SW 1271 (cell line): ENCODE results near the gene FCHSD2.
"Not testable (repeated sequence)": the region's sequence is repeated elsewhere in the genome, so short reads cannot be mapped to it uniquely, and the experiment has no call there.

Source experiments
- DNase-seq, 2 experiments: peaks; one replicate each; lab custom pipeline; 2025; lab: John Stamatoyannopoulos, UW

Gene FCHSD2

DNA sequence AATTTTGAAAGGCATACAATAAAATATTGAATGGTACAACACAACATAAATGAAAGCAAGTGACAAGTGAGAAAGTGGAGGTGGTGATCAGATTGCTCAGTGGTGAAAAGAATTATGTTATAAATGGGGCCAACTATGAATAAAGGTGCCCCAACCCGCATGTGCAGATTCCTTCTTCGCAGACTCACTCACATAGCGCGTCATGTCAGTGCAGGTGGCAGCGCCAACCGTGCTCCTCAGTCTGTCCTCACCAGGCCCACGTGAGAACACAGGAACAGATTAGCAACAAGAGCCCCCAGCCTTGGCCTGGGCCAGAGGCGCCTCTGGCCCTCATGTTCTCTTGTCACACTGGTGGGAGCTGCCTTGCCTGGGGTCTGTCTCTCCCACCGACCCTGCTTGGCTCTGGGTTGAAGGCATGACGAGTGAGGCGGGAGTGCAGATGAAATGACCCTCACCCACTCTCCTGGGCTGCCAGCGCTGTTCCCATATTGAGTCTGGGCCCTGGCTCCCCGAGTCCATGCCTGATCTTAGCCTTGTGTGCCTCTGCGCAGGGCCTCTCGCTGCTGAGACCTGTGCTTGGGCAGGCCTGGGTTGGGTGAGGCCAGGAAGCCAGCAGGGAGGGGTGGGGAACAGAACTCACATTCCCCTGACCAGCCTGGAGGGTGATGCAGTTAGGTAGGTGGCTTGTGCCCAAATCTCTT is 321.5 kb downstream of the FCHSD2 start:
- no peak for DNase-seq

- DNase-seq = no peak
Measured at GRCh38 chr11:72818971-72819370, 323.1 kb downstream of the FCHSD2 start.

- no peak for DNase-seq
Measured at GRCh38 chr11:72817966-72818365, 324.2 kb downstream of the FCHSD2 start.

- DNase-seq = no peak
Measured at GRCh38 chr11:72816404-72816990, 325.6 kb downstream of the FCHSD2 start.

- DNase-seq = no peak
Measured at GRCh38 chr11:72815110-72815618, 327.0 kb downstream of the FCHSD2 start.

GRCh38 chr11:72814286-72815109 is 327.6 kb downstream of the FCHSD2 start, which contains the start of gene ATG16L2:
ATG16L2 (plus strand) TSS chr11:72814411; CDS start chr11:72814446, 35 bp downstream.
- peak; percentile 72 to 83 for DNase-seq

DNA sequence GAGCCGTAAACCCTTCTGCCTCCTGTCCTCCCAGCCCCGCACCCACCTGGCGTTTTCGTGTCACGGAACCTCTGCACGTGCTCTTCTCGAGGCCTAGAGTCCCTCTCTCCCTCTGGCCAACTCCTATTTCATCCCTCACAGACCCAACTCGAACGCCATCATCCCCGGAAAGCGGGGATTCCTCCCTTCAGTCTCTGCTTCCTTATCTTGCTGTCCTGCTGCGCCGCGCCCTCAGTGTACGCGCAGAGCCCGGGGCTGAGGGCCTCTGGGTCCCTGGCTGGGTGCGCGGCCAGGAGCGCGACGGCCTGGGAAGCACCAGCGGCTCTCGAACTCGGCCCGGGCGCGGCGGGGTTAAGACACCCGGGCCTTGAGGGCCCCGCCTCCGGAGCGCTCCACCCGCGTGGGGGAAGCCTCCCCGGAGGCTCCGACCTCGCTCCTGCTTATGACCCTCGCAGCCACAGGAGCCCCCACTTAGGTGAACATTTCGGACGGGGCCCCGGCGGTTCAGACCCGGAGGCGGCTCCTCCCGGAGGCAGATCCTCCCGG is 328.3 kb downstream of the FCHSD2 start:
- peak; percentile 59 to 83 for DNase-seq

DNA sequence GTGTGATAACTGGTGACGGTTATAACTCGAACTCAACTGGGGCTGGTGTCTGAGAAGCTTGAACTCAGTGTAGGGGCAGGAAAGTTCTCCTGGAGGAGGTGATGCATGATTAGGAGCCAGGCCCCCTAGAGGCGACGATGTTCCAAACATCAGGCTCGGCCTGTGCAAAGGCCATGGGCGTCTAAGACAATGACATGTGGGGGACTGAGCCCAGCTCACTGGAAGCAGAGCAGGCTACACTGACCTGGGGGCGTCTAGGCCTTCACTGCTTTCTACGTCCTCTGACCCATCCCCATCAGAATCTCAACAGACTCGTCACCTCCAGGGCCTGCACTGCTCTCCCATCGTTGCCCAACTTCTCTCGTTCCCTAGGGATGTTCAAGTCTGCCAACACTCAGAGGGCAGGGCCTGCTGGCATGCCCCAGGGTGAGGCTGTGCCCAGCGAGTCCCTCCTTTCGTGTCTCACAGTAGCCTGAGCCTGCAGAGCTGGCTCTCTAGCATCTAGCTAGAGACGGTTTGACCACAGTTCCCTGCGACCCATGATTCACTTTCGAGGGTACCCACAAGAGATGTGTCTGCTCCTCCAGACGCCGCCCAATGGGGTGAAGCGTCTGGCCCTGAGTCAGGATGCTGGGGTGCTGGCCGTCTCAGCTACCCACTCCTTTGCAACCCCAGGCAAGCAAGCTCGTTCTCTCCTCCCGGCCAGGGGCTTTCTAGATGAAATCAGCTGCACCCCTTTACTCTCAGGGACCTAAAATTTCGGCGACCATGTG is 329.0 kb downstream of the FCHSD2 start:
- DNase-seq = peak; percentile 60 to 86

DNA sequence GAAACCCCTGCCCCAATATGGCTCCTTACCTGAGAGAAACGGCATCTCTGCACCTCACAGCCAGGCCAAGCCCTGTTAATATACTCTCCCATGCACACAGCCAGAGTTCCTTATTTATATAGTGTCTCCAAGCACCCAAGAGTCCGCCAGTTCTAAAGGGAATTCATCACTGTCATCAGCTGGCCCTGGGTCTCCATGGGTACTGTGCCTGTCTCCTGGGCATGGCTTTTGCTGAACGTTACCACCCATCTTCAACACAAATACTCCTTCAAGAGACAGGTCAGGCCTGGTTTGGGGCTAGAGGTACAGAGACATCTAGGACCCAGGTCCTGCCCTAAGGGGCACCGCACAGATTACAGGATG is 329.5 kb downstream of the FCHSD2 start:
- DNase-seq = no peak

DNA sequence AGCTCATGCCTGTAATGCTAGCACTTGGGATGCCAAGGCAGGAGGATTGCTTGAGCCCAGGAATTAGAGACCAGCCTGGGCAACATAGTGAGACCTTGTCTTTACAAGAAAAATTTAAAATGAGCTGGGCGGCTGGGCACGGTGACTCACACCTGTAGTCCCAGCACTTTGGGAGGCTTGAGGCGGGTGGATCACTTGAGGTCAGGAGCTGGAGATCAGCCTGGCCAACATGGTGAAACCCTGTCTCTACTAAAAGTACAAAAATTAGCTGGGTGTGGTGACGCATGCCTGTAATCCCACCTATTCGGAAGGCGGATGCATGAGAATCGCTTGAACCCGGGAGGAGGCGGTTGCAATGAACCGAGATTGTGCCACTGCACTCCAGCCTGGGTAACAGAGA is 330.4 kb downstream of the FCHSD2 start:
- DNase-seq = not testable (repeated sequence)

GRCh38 chr11:72808331-72808798 is 333.8 kb downstream of the FCHSD2 start:
- DNase-seq = no peak

- DNase-seq = no peak
Measured at GRCh38 chr11:72807792-72808191, 334.3 kb downstream of the FCHSD2 start.

- DNase-seq = no peak
Measured at GRCh38 chr11:72807021-72807693, 335.0 kb downstream of the FCHSD2 start.

DNA sequence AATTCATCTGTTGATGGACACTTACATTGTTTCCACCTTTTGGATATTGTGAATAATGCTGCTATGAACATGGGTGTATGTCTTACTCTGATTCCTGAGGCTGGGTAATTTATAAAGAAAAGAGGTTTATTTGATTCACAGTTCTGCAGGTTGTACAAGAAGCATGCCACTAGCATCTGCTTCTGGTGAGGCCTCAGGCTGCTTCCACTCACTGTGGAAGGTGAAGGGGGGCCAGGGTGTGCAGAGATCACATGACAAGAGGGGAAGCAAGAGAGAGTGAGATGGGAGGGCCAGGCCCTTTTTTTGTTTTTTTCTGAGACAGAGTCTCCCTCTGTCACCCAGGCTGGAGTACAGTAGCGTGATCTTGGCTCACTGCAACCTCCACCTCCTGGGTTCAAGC is 335.7 kb downstream of the FCHSD2 start:
- not testable (repeated sequence) for DNase-seq

DNA sequence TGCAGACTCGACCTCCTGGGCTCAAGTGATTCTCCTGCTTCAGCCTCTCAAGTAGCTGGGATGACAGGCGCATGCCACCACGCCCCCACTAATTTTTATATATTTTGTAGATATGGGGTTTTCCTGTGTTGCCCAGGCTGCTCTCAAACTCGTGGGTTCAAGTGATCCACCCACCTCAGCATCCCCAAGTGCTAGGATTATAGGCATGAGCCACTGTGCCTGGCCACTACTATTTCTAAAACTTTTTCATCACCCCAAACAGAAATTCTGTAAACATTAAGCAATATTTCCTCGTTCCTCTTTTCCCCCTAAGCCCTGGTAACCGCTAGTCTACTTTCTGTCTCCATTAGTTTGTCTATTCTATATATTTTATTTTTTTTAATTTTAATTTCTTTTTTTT is 336.9 kb downstream of the FCHSD2 start:
- no peak for DNase-seq

DNA sequence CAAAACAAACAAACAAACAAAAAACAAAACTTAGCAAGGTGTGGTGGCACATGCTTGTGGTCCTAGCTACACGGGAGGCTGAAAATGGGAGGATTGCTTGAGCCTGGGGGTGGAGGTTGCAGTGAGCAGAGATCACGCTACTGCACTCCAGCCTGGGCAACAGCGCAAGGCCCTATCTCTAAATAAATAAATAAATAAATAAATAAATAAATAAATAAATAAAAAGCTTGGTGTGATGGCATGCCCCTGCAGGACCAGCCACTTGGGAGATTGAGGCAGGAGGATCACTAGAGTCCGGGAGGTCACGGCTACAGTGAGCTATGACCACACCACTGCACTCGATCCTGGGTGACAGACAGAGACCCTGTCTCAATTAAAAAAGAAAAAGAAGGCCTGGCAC is 339.3 kb downstream of the FCHSD2 start:
- no peak for DNase-seq

GRCh38 chr11:72799441-72799840 is 342.7 kb downstream of the FCHSD2 start:
- DNase-seq = no peak

DNA sequence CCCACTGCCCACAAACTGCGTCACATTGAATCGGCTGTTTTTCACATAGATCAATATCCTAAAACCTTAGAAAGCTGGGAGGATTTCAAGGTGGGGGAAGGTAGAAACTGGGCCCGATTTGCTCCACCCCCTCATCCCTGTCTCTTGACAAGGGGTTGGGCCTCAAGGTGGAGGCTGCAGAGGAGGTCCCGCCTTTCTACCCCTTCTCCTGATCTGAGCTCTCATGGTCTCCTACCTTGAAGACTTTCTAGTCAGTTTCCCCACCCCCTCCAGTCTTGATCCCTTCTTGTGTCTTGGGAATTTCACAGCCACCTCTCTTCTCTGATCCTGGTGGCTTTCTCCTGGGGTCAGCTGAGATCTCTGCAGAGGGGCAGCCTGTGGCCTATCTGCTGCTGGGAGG is 343.8 kb downstream of the FCHSD2 start:
- DNase-seq = no peak

DNA sequence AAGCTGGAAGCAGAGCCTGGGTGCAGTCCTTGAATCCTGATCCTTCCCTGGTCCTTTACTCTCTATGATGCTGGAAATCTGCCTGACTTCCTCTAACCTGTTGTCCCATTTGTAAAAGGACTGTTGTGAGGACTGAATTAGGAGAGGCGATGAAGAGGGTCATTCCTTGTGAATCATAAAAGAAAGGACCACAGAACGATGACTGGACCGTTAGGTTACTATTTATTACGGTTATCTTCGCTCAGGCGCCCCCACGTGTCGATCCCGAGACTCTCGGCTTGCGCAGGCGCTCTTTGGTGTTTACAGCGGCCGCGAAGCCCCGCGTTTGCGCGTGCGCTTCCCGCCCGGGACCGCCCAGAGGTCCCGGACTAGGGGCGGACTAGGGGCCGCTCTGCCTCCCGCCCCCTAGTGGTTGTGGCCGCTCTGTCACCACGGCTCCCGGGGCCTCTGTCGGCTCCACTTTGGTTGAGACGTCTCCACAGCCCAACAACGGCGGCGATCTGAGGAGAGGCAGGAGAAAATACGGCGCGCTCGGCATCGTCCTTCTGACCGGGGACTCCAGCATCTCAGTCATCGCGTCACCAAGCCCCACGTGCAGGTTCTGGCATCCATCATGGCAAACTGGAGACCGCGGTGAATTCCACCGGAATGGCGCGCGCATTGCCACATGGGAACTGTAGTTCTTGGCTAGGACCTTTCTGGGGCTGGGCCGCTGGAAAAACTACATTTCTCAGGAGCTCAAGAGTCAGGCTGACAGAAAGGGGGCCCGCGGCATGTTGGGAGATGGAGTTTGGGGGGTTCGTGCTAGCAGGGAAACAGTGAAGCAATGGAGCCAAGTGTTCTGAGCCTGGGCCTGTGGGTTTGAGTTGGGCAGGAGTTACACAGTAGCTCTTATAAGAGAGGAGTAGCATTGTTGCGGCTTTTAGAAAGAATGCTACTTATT is 348.4 kb downstream of the FCHSD2 start, which contains the start of gene STARD10:
STARD10 (minus strand) TSS at position 623 of the 943 bp plus-strand sequence. CDS start 12,866 bp downstream, outside the sequence.
- DNase-seq = peak; percentile 85 to 94

DNA sequence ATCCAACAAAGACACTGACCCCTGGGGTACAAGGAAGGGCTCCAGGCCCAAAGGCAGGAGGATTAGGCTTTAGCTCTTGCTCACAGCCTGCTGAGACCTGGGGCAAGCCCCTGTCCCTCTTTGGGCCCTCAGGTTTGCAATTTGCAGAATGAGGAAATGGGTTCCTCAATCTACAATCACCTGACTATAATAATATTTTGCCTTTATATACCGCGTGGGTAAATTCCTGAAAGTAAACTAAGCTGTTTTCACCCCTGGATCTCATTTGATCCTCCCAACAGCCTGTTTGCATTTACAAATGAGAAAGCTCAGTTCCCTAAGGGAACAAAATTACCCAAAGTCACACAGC is 349.1 kb downstream of the FCHSD2 start:
- no peak for DNase-seq
